Mesenchymal stem cell (in vitro differentiated cells and primary cell): ENCODE data around the gene MAP2K6.

Experiments
- DNase-seq: peaks from one replicate; pipeline ENCODE4 v3.0.0-alpha.2; 2013
- H2AFZ ChIP-seq: one replicate; pipeline ENCODE4 v1.6.1; 2013; ENCODE audit warnings: low read depth, mild to moderate bottlenecking, control low read depth, inconsistent platforms, low read length, moderate library complexity
- H2AK5ac ChIP-seq: 2 replicates; pipeline ENCODE4 v1.6.1; 2013; ENCODE audit warnings: low read length, moderate library complexity, mild to moderate bottlenecking, inconsistent platforms; ENCODE audit not compliant: severe bottlenecking
- H2BK120ac ChIP-seq: one replicate; pipeline ENCODE4 v1.6.1; 2013; ENCODE audit warnings: low read depth, mild to moderate bottlenecking, inconsistent platforms, low read length, moderate library complexity
- H2BK12ac ChIP-seq, 2 experiments: one replicate each; pipeline ENCODE4 v1.6.1; 2013; ENCODE audit warnings: inconsistent platforms in 2 of 2, low read length in 2 of 2, mild to moderate bottlenecking in 2 of 2, moderate library complexity in 2 of 2, control low read depth in 1 of 2
- H2BK15ac ChIP-seq: one replicate; pipeline ENCODE4 v1.6.1; 2013; ENCODE audit warnings: mild to moderate bottlenecking, low read depth, inconsistent platforms; ENCODE audit not compliant: poor library complexity, severe bottlenecking
- H2BK5ac ChIP-seq: 2 replicates; pipeline ENCODE4 v1.6.1; 2013; ENCODE audit warnings: low read depth, mild to moderate bottlenecking, low read length, control low read depth, inconsistent platforms; ENCODE audit not compliant: poor library complexity, severe bottlenecking
- H3K14ac ChIP-seq, 2 experiments: one replicate each; pipeline ENCODE4 v1.6.1; 2013; ENCODE audit warnings: inconsistent platforms in 2 of 2, low read length in 2 of 2, control low read depth in 1 of 2, mild to moderate bottlenecking in 1 of 2, moderate library complexity in 1 of 2
- H3K18ac ChIP-seq, 2 experiments: one replicate each; pipeline ENCODE4 v1.6.1; 2013; ENCODE audit warnings: inconsistent platforms in 2 of 2, low read length in 2 of 2, control low read depth in 1 of 2, low read depth in 1 of 2, mild to moderate bottlenecking in 1 of 2
- H3K23ac ChIP-seq, 2 experiments: one replicate each; pipeline ENCODE4 v1.6.1; 2013; ENCODE audit warnings: inconsistent platforms in 2 of 2, low read length in 2 of 2, mild to moderate bottlenecking in 2 of 2, moderate library complexity in 2 of 2, control low read depth in 1 of 2
- H3K27ac ChIP-seq: 2 replicates; pipeline ENCODE4 v1.5.1; 2013; ENCODE audit warnings: mild to moderate bottlenecking, moderate library complexity, low read length, control low read depth, inconsistent platforms; ENCODE audit not compliant: poor library complexity, severe bottlenecking
- H3K27me3 ChIP-seq, 2 experiments: 2 replicates each; pipeline versions ENCODE4 v1.6.1 to v1.7.0; 2013; ENCODE audit warnings: low read length in 2 of 2, mild to moderate bottlenecking in 2 of 2, moderate library complexity in 2 of 2, control low read depth in 1 of 2, inconsistent platforms in 1 of 2; ENCODE audit not compliant: control insufficient read depth in 1 of 2, insufficient read depth in 1 of 2
- H3K36me3 ChIP-seq, 2 experiments: 2 replicates each; pipeline versions ENCODE4 v1.6.1 to v1.7.0; 2013; ENCODE audit warnings: low read length in 2 of 2, control low read depth in 1 of 2, inconsistent platforms in 1 of 2, low read depth in 1 of 2, mild to moderate bottlenecking in 1 of 2; ENCODE audit not compliant: insufficient read depth in 2 of 2, control insufficient read depth in 1 of 2
- H3K4ac ChIP-seq, 2 experiments: one replicate each; pipeline ENCODE4 v1.6.1; 2013; ENCODE audit warnings: inconsistent platforms in 2 of 2, low read length in 2 of 2, mild to moderate bottlenecking in 2 of 2, moderate library complexity in 2 of 2, control low read depth in 1 of 2, low read depth in 1 of 2
- H3K4me1 ChIP-seq: 2 replicates; pipeline ENCODE4 v1.6.1; 2013; ENCODE audit warnings: low read depth, low read length, control low read depth; ENCODE audit not compliant: control insufficient read depth, insufficient read depth
- H3K4me2 ChIP-seq: 2 replicates; pipeline ENCODE4 v1.6.1; 2013; ENCODE audit warnings: low read length, mild to moderate bottlenecking, inconsistent platforms; ENCODE audit not compliant: poor library complexity, severe bottlenecking
- H3K4me3 ChIP-seq, 2 experiments: 2 replicates each; pipeline versions ENCODE4 v1.5.1 to v1.7.0; 2013; ENCODE audit warnings: low read length in 2 of 2, mild to moderate bottlenecking in 2 of 2, control low read depth in 1 of 2, low read depth in 1 of 2; ENCODE audit not compliant: insufficient read depth in 1 of 2
- H3K79me1 ChIP-seq: replicated peaks from 2 replicates; pipeline ENCODE4 v1.6.1; 2013; ENCODE audit warnings: mild to moderate bottlenecking, control low read depth, low read length, inconsistent platforms; ENCODE audit not compliant: poor library complexity, severe bottlenecking
- H3K9ac ChIP-seq: 2 replicates; pipeline ENCODE4 v1.7.0; 2013; ENCODE audit warnings: mild to moderate bottlenecking, low read length, moderate library complexity
- H3K9me3 ChIP-seq: 2 replicates; pipeline ENCODE4 v1.7.0; 2013; ENCODE audit warnings: mild to moderate bottlenecking, low read length; ENCODE audit not compliant: control insufficient read depth
- H4K8ac ChIP-seq: one replicate; pipeline ENCODE4 v1.6.1; 2013; ENCODE audit warnings: inconsistent platforms, mild to moderate bottlenecking, low read length, moderate library complexity
- H4K91ac ChIP-seq: one replicate; pipeline ENCODE4 v1.6.1; 2013; ENCODE audit warnings: mild to moderate bottlenecking, low read length, inconsistent platforms
- WGBS: methylation state at CpG from one replicate; pipeline ENCODE4 v1.1.7; 2013; ENCODE audit warnings: mixed read lengths; 5-methylcytosine and 5-hydroxymethylcytosine counted together

MAP2K6 gene

DNA sequence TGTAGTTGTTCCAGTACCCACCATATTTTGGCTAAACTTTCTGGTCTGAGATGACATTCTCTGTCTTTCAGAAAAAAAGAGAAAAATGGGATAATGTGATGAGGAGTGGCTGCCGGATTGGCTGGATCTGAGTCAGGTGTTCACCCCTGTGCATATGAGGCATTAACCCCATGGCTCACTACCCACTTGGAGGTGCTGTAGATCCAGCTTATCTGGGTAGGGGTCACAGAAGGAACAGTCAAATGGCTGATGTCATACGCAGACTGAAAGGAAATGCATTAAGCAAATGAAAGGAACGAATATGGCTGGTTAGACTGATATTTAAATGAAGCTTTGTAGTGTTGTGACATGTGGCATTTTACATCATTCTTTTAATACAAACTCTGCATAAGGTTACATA, 17.3 kb downstream of the MAP2K6 start:
- DNase-seq = no peak
- no peak overlapping the region for H3K27ac ChIP-seq
- H3K4me2 ChIP-seq = no peak overlapping the region
- no peak overlapping the region for H4K8ac ChIP-seq
- H3K4me3 ChIP-seq = no peak overlapping the region
- no peak overlapping the region for H4K91ac ChIP-seq
- peaks cover 2% of the 10 kb centered on the region for H3K79me1 ChIP-seq
- no peaks in the 10 kb centered on the region for H3K27me3 ChIP-seq
- no peak overlapping the region for H2AK5ac ChIP-seq
- H3K4ac ChIP-seq = no peak overlapping the region
- H2AFZ ChIP-seq = no peak overlapping the region
- no peaks in the 10 kb centered on the region for H3K9me3 ChIP-seq
- H3K14ac ChIP-seq = no peak overlapping the region
- no peak overlapping the region for H3K9ac ChIP-seq
- peaks cover 4% of the 10 kb centered on the region for H3K4me1 ChIP-seq
- WGBS = 100% methylated on average over 2 of the region's 3 CpGs
- H2BK120ac ChIP-seq = no peak overlapping the region
- H2BK5ac ChIP-seq = no peak overlapping the region
- H2BK15ac ChIP-seq = no peak overlapping the region
- no peak overlapping the region for H3K23ac ChIP-seq
- peak overlapping the region in 1 of 2 experiments; percentile 44 for H2BK12ac ChIP-seq
- H3K18ac ChIP-seq = no peak overlapping the region
- no peaks in the 10 kb centered on the region for H3K36me3 ChIP-seq

DNA sequence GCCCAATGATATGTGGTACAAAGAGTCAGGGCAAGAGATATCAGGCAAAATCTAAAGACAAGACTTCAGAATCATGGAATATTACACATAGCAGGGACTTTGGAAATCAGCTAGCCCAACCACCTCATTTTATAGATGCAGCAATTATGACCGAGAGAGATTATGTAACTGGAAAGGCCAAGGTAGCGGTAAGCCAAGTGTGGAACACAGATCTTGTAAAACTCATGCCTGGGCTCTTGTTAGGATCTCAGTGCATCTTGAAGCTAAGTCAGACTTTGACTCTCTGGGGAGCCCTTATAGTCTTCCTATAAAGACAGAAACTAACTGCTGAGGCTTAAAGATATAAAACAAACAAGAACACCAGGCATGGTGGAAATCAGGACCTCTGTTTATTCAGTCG, 18.6 kb downstream of the MAP2K6 start:
- H3K9ac ChIP-seq = no peak overlapping the region
- H3K4me2 ChIP-seq = no peak overlapping the region
- no peak overlapping the region for H3K4ac ChIP-seq
- H3K14ac ChIP-seq = no peak overlapping the region
- no peaks in the 10 kb centered on the region for H3K36me3 ChIP-seq
- DNase-seq = no peak
- H4K8ac ChIP-seq = no peak overlapping the region
- H3K23ac ChIP-seq = no peak overlapping the region
- H4K91ac ChIP-seq = no peak overlapping the region
- H2AFZ ChIP-seq = no peak overlapping the region
- H3K27ac ChIP-seq = no peak overlapping the region
- H2BK120ac ChIP-seq = no peak overlapping the region
- no peak overlapping the region for H2BK15ac ChIP-seq
- H3K27me3 ChIP-seq = no peaks in the 10 kb centered on the region
- peaks cover 4% of the 10 kb centered on the region for H3K4me1 ChIP-seq
- H2BK5ac ChIP-seq = no peak overlapping the region
- no peak overlapping the region for H2AK5ac ChIP-seq
- no peaks in the 10 kb centered on the region for H3K9me3 ChIP-seq
- no peak overlapping the region for H2BK12ac ChIP-seq
- no peak overlapping the region for H3K4me3 ChIP-seq
- WGBS = 75% methylated on average over 3 of the region's 3 CpGs
- peak overlapping the region in 1 of 2 experiments; percentile 64 for H3K18ac ChIP-seq
- peaks cover 2% of the 10 kb centered on the region for H3K79me1 ChIP-seq

GRCh38 chr17:69434164-69434579, 19.7 kb downstream of the MAP2K6 start:
- Histone ChIP-seq H2AFZ (no peak overlapping the region), H2AK5ac (no peak overlapping the region), H2BK5ac (no peak overlapping the region), H3K4me1 (peaks cover 4% of the 10 kb centered on the region), H3K14ac (no peak overlapping the region), H2BK120ac (no peak overlapping the region), H2BK15ac (peak overlapping the region; percentile 90), H4K91ac (peak overlapping the region; percentile 53), H3K79me1 (peaks cover 2% of the 10 kb centered on the region), H3K27me3 (no peaks in the 10 kb centered on the region), H3K18ac (no peak overlapping the region), H3K4me3 (no peak overlapping the region), H3K9ac (no peak overlapping the region), H3K36me3 (no peaks in the 10 kb centered on the region), H3K23ac (no peak overlapping the region), H2BK12ac (no peak overlapping the region), H3K4me2 (no peak overlapping the region), H3K27ac (peak overlapping the region; percentile 50), H4K8ac (no peak overlapping the region), H3K4ac (peak overlapping the region in 1 of 2 experiments; percentile 41), H3K9me3 (peaks cover 2% of the 10 kb centered on the region)
- peak; percentile 69 for DNase-seq
- 20% methylated on average over 3 of the region's 3 CpGs for WGBS

DNA sequence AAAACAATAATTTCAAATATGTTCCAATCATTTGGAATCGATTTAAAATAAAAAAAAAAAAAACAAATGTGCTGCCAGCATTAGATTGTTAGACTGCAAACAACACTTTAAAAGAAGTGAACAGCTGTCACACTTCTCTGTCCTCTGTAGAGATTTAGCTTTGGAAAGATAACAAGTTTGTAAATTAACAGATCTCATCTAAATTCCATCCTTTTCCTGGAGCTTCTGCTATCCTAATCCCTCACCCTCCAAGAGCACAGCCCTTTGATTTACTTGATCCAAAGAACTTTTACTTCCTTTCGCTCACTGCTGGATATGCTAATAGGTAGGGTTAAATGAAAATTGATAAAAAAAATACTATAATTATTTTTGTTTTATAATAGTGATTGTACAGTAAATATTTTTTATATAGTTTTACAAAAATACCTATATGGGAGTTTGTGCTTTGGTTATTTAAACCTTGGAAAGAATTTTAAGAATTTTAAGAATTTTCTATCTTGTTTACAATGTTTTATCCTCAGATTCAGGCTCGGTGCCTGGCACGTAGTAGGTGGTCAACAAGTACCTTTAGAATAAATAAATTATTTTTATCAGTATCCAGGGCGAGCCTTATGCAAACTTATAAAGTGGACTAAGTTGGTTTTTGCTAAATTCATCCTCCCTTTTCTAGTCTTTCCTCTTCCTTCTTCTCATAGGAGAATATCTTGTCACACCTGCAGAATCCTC, 21.6 kb downstream of the MAP2K6 start:
- H2BK120ac ChIP-seq = no peak overlapping the region
- H3K23ac ChIP-seq = no peak overlapping the region
- no peak overlapping the region for H2AK5ac ChIP-seq
- WGBS = 78% methylated on average over 1 of the region's 5 CpGs
- no peaks in the 10 kb centered on the region for H3K27me3 ChIP-seq
- no peak overlapping the region for H4K8ac ChIP-seq
- no peak overlapping the region for H3K27ac ChIP-seq
- H3K9me3 ChIP-seq = peaks cover 16% of the 10 kb centered on the region
- no peak overlapping the region for H2BK15ac ChIP-seq
- H3K36me3 ChIP-seq = no peaks in the 10 kb centered on the region
- no peaks in the 10 kb centered on the region for H3K79me1 ChIP-seq
- H3K4me3 ChIP-seq = no peak overlapping the region
- no peak overlapping the region for H2BK5ac ChIP-seq
- H3K14ac ChIP-seq = no peak overlapping the region
- H3K9ac ChIP-seq = no peak overlapping the region
- peaks cover 2% of the 10 kb centered on the region for H3K4me1 ChIP-seq
- H3K4me2 ChIP-seq = no peak overlapping the region
- H4K91ac ChIP-seq = no peak overlapping the region
- no peak overlapping the region for H2BK12ac ChIP-seq
- H2AFZ ChIP-seq = no peak overlapping the region
- DNase-seq = no peak
- H3K18ac ChIP-seq = no peak overlapping the region
- H3K4ac ChIP-seq = no peak overlapping the region
